Measurements from ENCODE around the gene ILDR1.

- no peak for TF ChIP-seq POLR2A (IDR thresholded peaks at IDR 0.05)
- TF ChIP-seq CTCF (IDR thresholded peaks at IDR 0.05): peak; percentile 28 to 50 (median 44)
These were observed 26.6 kb downstream of the ILDR1 start for GRCh38 chr3:121995161-121996137.

Data from adrenal gland (tissue), 5 donors.